Smooth muscle cell (in vitro differentiated cells): Measurements from ENCODE around the gene RAB18. TPM values are rescaled to one million over a fixed set of nuclear protein-coding genes. Genes with fewer than 3 reads are reported as not detected.

Source experiments
- DNase-seq: peaks from one replicate; lab custom pipeline; 2025; ENCODE audit not compliant: unreplicated experiment; lab: John Stamatoyannopoulos, UW
- H2AFZ ChIP-seq: fragments of 200-600 bp; sonication (generic); 2 replicates; pipeline ENCODE4 v1.6.0; 2016; ENCODE audit warnings: antibody characterized with exemption, low read depth, mild to moderate bottlenecking
- H3F3A ChIP-seq: fragments of 200-600 bp; sonication (generic); 2 replicates; pipeline ENCODE4 v1.6.0; 2017; ENCODE audit warnings: antibody characterized with exemption, low read depth
- H3K27ac ChIP-seq: fragments of 200-600 bp; sonication (generic); 2 replicates; pipeline ENCODE4 v1.5.1; 2016; ENCODE audit warnings: low read depth, mild to moderate bottlenecking
- H3K27me3 ChIP-seq: fragments of 200-600 bp; sonication (generic); 2 replicates; pipeline ENCODE4 v1.6.1; 2016; ENCODE audit warnings: low read depth, mild to moderate bottlenecking
- H3K36me3 ChIP-seq: fragments of 200-600 bp; sonication (generic); 2 replicates; pipeline ENCODE4 v1.5.1; 2016; ENCODE audit warnings: low read depth
- H3K4me1 ChIP-seq: fragments of 200-600 bp; sonication (generic); 2 replicates; pipeline ENCODE4 v1.5.1; 2016; ENCODE audit warnings: low read depth
- H3K4me2 ChIP-seq: fragments of 200-600 bp; sonication (generic); 2 replicates; pipeline ENCODE4 v1.6.0; 2016; ENCODE audit warnings: mild to moderate bottlenecking
- H3K4me3 ChIP-seq: fragments of 200-600 bp; sonication (generic); 2 replicates; pipeline ENCODE4 v1.5.1; 2016; ENCODE audit warnings: mild to moderate bottlenecking
- H3K79me2 ChIP-seq: fragments of 200-600 bp; sonication (generic); 2 replicates; pipeline ENCODE4 v1.6.0; 2016; ENCODE audit warnings: low read depth, mild to moderate bottlenecking
- H3K9ac ChIP-seq: fragments of 200-600 bp; sonication (generic); 2 replicates; pipeline ENCODE4 v1.6.0; 2016; ENCODE audit warnings: low read depth
- H3K9me3 ChIP-seq: fragments of 200-600 bp; sonication (generic); replicated peaks from 2 replicates; pipeline ENCODE4 v1.5.1; 2016; ENCODE audit warnings: low read depth
- H4K20me1 ChIP-seq: fragments of 200-600 bp; sonication (generic); 2 replicates; pipeline ENCODE4 v1.6.0; 2016; ENCODE audit warnings: low read depth
- CTCF ChIP-seq: fragments of 200-600 bp; sonication (generic); IDR thresholded peaks from 2 replicates; pipeline ENCODE4 v1.5.1; 2017; ENCODE audit warnings: borderline replicate concordance, mild to moderate bottlenecking, antibody characterized with exemption; ENCODE audit not compliant: insufficient read depth, poor library complexity, severe bottlenecking
- WGBS: methylation state at CpG from one replicate; pipeline ENCODE4 v1.1.7; 2016; ENCODE audit warnings: low lambda C conversion rate; 5-methylcytosine and 5-hydroxymethylcytosine counted together
- polyA plus RNA-seq: library from polyadenylated mRNA; unstranded; fragments of >200 nt; fragmentation: Nextera tagmentation; extraction: Ambion mirVana; gene quantifications from 2 replicates; pipeline ENCODE4 v1.2.1, GENCODE V29; 2016
- total RNA-seq: library from RNA; depleted of rRNA; stranded (reverse); fragments of >200 nt; gene quantifications from 2 replicates; pipeline ENCODE4 v1.2.3, GENCODE V29; 2014

RAB18 gene
- total and polyA plus RNA-seq, 2 experiments from 2014 or later, result 64.1 to 122 TPM

GRCh38 chr10:27534161-27534700, 30.1 kb downstream of the RAB18 start:
- peaks cover 31% of the 10 kb centered on the region for H3K79me2 ChIP-seq
- no peak overlapping the region for H2AFZ ChIP-seq
- no peak overlapping the region for H3K9ac ChIP-seq
- no peak for TF ChIP-seq CTCF
- H3K27me3 ChIP-seq, result no peaks in the 10 kb centered on the region
- H3K9me3 ChIP-seq, result no peaks in the 10 kb centered on the region
- no peaks in the 10 kb centered on the region for H3K4me1 ChIP-seq
- peaks cover 14% of the 10 kb centered on the region for H3K36me3 ChIP-seq
- no peak overlapping the region for H3K4me2 ChIP-seq
- H3K4me3 ChIP-seq, result no peak overlapping the region
- no peak overlapping the region for H3K27ac ChIP-seq
- peaks cover 50% of the 10 kb centered on the region for H4K20me1 ChIP-seq
- DNase-seq, result no peak
- 97% methylated on average over 2 of the region's 2 CpGs for WGBS
- H3F3A ChIP-seq, result no peaks in the 10 kb centered on the region

- no peak for TF ChIP-seq CTCF
- Histone ChIP-seq H3K79me2 (peaks cover 20% of the 10 kb centered on the region), H3K4me3 (no peak overlapping the region), H4K20me1 (peaks cover 39% of the 10 kb centered on the region), H2AFZ (no peak overlapping the region), H3K4me2 (no peak overlapping the region), H3K27me3 (no peaks in the 10 kb centered on the region), H3F3A (no peaks in the 10 kb centered on the region), H3K4me1 (no peaks in the 10 kb centered on the region), H3K9me3 (no peaks in the 10 kb centered on the region), H3K36me3 (peaks cover 14% of the 10 kb centered on the region), H3K9ac (no peak overlapping the region), H3K27ac (no peak overlapping the region)
- DNase-seq, result no peak
- WGBS, result 94% methylated on average over 4 of the region's 4 CpGs
These were observed 31.2 kb downstream of the RAB18 start for GRCh38 chr10:27535317-27535716.

- no peak overlapping the region for H3K27ac ChIP-seq
- no peak for DNase-seq
- no peak overlapping the region for H2AFZ ChIP-seq
- H3K9ac ChIP-seq, result no peak overlapping the region
- H3K4me2 ChIP-seq, result no peak overlapping the region
- H4K20me1 ChIP-seq, result peaks cover 31% of the 10 kb centered on the region
- H3K4me1 ChIP-seq, result no peaks in the 10 kb centered on the region
- no peaks in the 10 kb centered on the region for H3K27me3 ChIP-seq
- peaks cover 14% of the 10 kb centered on the region for H3K36me3 ChIP-seq
- H3F3A ChIP-seq, result no peaks in the 10 kb centered on the region
- H3K79me2 ChIP-seq, result peaks cover 9% of the 10 kb centered on the region
- no peak overlapping the region for H3K4me3 ChIP-seq
- TF ChIP-seq CTCF, result no peak
- no peaks in the 10 kb centered on the region for H3K9me3 ChIP-seq
These were observed 32.3 kb downstream of the RAB18 start for GRCh38 chr10:27536437-27536836.

- Histone ChIP-seq H3K4me1 (no peaks in the 10 kb centered on the region), H3K4me2 (no peak overlapping the region), H4K20me1 (peaks cover 27% of the 10 kb centered on the region), H3K79me2 (peaks cover 2% of the 10 kb centered on the region), H3K4me3 (no peak overlapping the region), H3F3A (no peaks in the 10 kb centered on the region), H3K9ac (no peak overlapping the region), H2AFZ (no peak overlapping the region), H3K9me3 (no peaks in the 10 kb centered on the region), H3K27me3 (no peaks in the 10 kb centered on the region), H3K36me3 (peaks cover 14% of the 10 kb centered on the region), H3K27ac (no peak overlapping the region)
- 91% methylated on average over 3 of the region's 3 CpGs for WGBS
- no peak for TF ChIP-seq CTCF
- no peak for DNase-seq
These were observed 33.1 kb downstream of the RAB18 start for GRCh38 chr10:27537166-27537565.
